OCI-LY3 (cell line): Measurements from ENCODE around the gene SPATS2L.

Experiments
- EZH2phosphoT487 ChIP-seq: fragments of 200-600 bp; shearing (Covaris generic); IDR thresholded peaks from 2 replicates; pipeline ENCODE4 v1.6.1; 2018; ENCODE audit warnings: antibody characterized with exemption, mixed run types, low read depth
- TF ChIP-seq, protein P1 (sequence below): fragments of 200-600, 300-600 bp; sonication (generic); IDR thresholded peaks from 2 replicates; pipeline ENCODE4 v1.5.1; 2014; ENCODE audit warnings: antibody characterized with exemption, low read length, low read depth

GRCh38 chr2:200470230-200470629 is 163.7 kb downstream of the SPATS2L start:
- TF ChIP-seq, protein P1, sequence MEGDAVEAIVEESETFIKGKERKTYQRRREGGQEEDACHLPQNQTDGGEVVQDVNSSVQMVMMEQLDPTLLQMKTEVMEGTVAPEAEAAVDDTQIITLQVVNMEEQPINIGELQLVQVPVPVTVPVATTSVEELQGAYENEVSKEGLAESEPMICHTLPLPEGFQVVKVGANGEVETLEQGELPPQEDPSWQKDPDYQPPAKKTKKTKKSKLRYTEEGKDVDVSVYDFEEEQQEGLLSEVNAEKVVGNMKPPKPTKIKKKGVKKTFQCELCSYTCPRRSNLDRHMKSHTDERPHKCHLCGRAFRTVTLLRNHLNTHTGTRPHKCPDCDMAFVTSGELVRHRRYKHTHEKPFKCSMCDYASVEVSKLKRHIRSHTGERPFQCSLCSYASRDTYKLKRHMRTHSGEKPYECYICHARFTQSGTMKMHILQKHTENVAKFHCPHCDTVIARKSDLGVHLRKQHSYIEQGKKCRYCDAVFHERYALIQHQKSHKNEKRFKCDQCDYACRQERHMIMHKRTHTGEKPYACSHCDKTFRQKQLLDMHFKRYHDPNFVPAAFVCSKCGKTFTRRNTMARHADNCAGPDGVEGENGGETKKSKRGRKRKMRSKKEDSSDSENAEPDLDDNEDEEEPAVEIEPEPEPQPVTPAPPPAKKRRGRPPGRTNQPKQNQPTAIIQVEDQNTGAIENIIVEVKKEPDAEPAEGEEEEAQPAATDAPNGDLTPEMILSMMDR, result no peak
- TF ChIP-seq EZH2phosphoT487, result no peak
